HL-60/S4 treated with retinoic acid at 250 ng/mL for 4 days and 3 days (cell line): ENCODE data around the gene RALA.

Experiments used
- in situ Hi-C: fragments of 300-500 bp; cut with MboI; formaldehyde crosslinking; loops from 2 replicates; pipeline ENCODE4 v1.7.0; 2022; ENCODE audit warnings: low sequenced_read_pairs

The RALA gene

GRCh38 chr7:39623047-39623731 lies at the start of gene RALA:
TSS of gene RALA (plus strand) at chr7:39623572. CDS start at chr7:39686668, 63,096 bp downstream.
- in situ Hi-C loops, result no loop called here

GRCh38 chr7:39574673-39575349 lies 48.6 kb upstream of the RALA start:
- in situ Hi-C loops, result no loop called here

GRCh38 chr7:39577229-39577874 lies 46.0 kb upstream of the RALA start:
- in situ Hi-C loops, result no loop called here

- in situ Hi-C loops, result loop anchor here (5.0 kb wide), 1 partner anchor 162 kb away; no protein-coding TSS in a partner anchor
These were observed 43.1 kb upstream of the RALA start for GRCh38 chr7:39580149-39580874.

GRCh38 chr7:39582536-39582935 lies 40.8 kb upstream of the RALA start:
- in situ Hi-C loops, result loop anchor here (5.0 kb wide), 1 partner anchor 160 kb away; no protein-coding TSS in a partner anchor

- in situ Hi-C loops, result loop anchor here (5.0 kb wide), 1 partner anchor 159 kb away; no protein-coding TSS in a partner anchor
These were observed 39.8 kb upstream of the RALA start for GRCh38 chr7:39583539-39583938.

GRCh38 chr7:39587393-39587792 lies 36.0 kb upstream of the RALA start:
- in situ Hi-C loops, result no loop called here

GRCh38 chr7:39588416-39588815 lies 35.0 kb upstream of the RALA start:
- in situ Hi-C loops, result no loop called here

GRCh38 chr7:39589323-39590111 lies 33.9 kb upstream of the RALA start:
- in situ Hi-C loops, result no loop called here

GRCh38 chr7:39592586-39592985 lies 30.8 kb upstream of the RALA start:
- in situ Hi-C loops, result no loop called here

GRCh38 chr7:39594988-39595620 lies 28.3 kb upstream of the RALA start:
- in situ Hi-C loops, result no loop called here

- in situ Hi-C loops, result no loop called here
These were observed 21.0 kb upstream of the RALA start for GRCh38 chr7:39602351-39602750.

GRCh38 chr7:39603924-39604323 lies 19.4 kb upstream of the RALA start:
- in situ Hi-C loops, result no loop called here

GRCh38 chr7:39605087-39605486 lies 18.3 kb upstream of the RALA start:
- in situ Hi-C loops, result no loop called here

GRCh38 chr7:39606352-39606751 lies 17.0 kb upstream of the RALA start:
- in situ Hi-C loops, result no loop called here

GRCh38 chr7:39606941-39607340 lies 16.4 kb upstream of the RALA start:
- in situ Hi-C loops, result no loop called here

- in situ Hi-C loops, result no loop called here
These were observed 15.5 kb upstream of the RALA start for GRCh38 chr7:39607865-39608264.

- in situ Hi-C loops, result no loop called here
These were observed 15.1 kb upstream of the RALA start for GRCh38 chr7:39608278-39608677.

GRCh38 chr7:39609113-39609934 lies 14.0 kb upstream of the RALA start:
- in situ Hi-C loops, result no loop called here
